Ascending aorta (tissue), 2 donors: ENCODE results near the gene GNA15. TPM values are rescaled to one million over a fixed set of nuclear protein-coding genes. Genes with fewer than 3 reads are reported as not detected.

Experiments
- DNase-seq, 2 donors: peaks; one replicate each; pipeline ENCODE4 v3.0.0-alpha.2; 2019; ENCODE audit warnings: low spot score in 2 of 2
- H3K27ac ChIP-seq, 2 donors: fragments of 200-600 bp; sonication (generic); one replicate each; pipeline ENCODE4 v1.5.1; 2016 to 2017; ENCODE audit warnings: mild to moderate bottlenecking in 1 of 2
- H3K27me3 ChIP-seq: fragments of 200-600 bp; sonication (generic); one replicate; pipeline ENCODE4 v1.5.1; 2017
- H3K36me3 ChIP-seq, 2 donors: fragments of 200-600 bp; sonication (generic); one replicate each; pipeline ENCODE4 v1.5.1; 2016
- H3K4me1 ChIP-seq, 2 donors: fragments of 200-600 bp; sonication (generic); one replicate each; pipeline ENCODE4 v1.5.1; 2016 to 2017; ENCODE audit warnings: mild to moderate bottlenecking in 1 of 2
- H3K4me3 ChIP-seq, 2 donors: fragments of 200-600 bp; sonication (generic); one replicate each; pipeline ENCODE4 v1.5.1; 2016 to 2017; ENCODE audit warnings: mild to moderate bottlenecking in 1 of 2
- H3K9me3 ChIP-seq, 2 donors: fragments of 200-600 bp; sonication (generic); one replicate each; pipeline ENCODE4 v1.5.1; 2016
- CTCF ChIP-seq, 3 experiments: fragments of 200-600 bp in 2 of 3; fragments of 450-650 bp in 1 of 3; sonication (generic) in 2 of 3; IDR thresholded peaks; one replicate each; pipeline ENCODE4 v1.5.1; 2016 to 2019; ENCODE audit warnings: antibody characterized with exemption in 3 of 3, mild to moderate bottlenecking in 1 of 3, moderate library complexity in 1 of 3
- intact Hi-C: fragments of 100-400 bp; cut with DNase I; formaldehyde crosslinking; loops from one replicate; pipeline ENCODE4 v1.15.1; 2023
- total RNA-seq: library from RNA; depleted of rRNA; stranded (reverse); fragments of >200 nt; gene quantifications from one replicate; pipeline ENCODE4 v1.1.0, GENCODE V29; 2016

GNA15 gene
- total RNA-seq, 1 donor from 2014 or later: 7.1 TPM

DNA sequence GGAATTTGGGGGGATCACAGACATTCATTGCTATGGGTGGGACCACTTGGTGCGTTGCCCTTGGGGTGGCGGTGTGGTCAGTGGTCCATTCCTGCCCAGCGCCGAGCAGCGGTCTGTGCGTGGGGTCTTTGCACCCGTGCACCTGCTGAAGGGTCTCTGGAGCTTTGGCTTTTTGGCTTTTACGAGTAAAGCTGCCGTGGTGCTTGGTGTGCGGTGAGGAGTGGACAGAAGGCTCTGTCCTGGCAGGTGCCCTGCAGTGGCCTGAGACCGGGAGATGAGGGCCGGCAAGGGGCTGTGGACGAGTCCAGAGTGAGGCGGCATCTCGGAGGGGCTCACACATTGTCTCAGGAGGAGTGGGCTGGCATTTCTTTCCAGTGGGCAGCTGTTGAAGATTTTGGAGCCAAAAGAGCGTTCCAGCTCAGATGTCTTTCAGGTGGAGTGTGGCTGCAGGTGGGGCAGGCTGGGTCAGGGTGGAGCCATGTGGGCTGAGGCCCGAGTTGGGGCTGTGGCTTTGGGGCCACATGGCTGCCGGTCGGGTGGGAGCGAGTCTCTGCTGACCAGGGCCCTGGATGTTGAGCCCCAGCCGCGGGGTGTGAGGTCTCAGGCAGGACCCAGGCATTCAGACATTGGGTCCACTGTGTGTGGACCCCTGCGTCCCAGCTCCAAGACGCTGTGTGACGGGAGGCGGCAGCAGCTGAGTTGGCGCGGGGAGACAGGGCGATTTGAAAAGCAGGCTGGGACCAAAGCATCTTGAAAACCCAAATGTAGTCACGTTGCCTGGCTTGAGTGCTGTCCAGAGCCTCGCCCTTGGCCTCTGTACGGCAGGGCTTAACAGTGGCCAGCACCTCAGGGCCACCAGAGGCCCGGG, 30.0 kb upstream of the GNA15 start:
- intact Hi-C loops: loop anchor here (5.0 kb wide), 1 partner anchor 144 kb away; no protein-coding TSS in a partner anchor
- no peak overlapping the region for H3K27ac ChIP-seq

GRCh38 chr19:3106509-3107141, 29.2 kb upstream of the GNA15 start:
- no peak for TF ChIP-seq CTCF (IDR thresholded peaks at IDR 0.05)
- Histone ChIP-seq H3K27me3 (no peaks in the 10 kb centered on the region), H3K27ac (no peak overlapping the region), H3K9me3 (no peaks in the 10 kb centered on the region), H3K4me1 (peaks cover 4 to 16% of the 10 kb centered on the region in 2 donors), H3K36me3 (peaks cover 7 to 14% of the 10 kb centered on the region in 2 donors), H3K4me3 (no peak overlapping the region)
- no peak for DNase-seq
- intact Hi-C loops: loop anchor here (5.0 kb wide), 1 partner anchor 144 kb away; no protein-coding TSS in a partner anchor

More for the DNA sequence above, 30.0 kb upstream of the GNA15 start:
- H3K9me3 ChIP-seq: no peaks in the 10 kb centered on the region
- peaks cover 0 to 8% of the 10 kb centered on the region in 2 donors for H3K36me3 ChIP-seq
- no peak for TF ChIP-seq CTCF (IDR thresholded peaks at IDR 0.05)
- no peak for DNase-seq
- H3K4me3 ChIP-seq: no peak overlapping the region
- peaks cover 4 to 21% of the 10 kb centered on the region in 2 donors for H3K4me1 ChIP-seq
- no peaks in the 10 kb centered on the region for H3K27me3 ChIP-seq

- DNase-seq: no peak
- H3K9me3 ChIP-seq: no peaks in the 10 kb centered on the region
- H3K36me3 ChIP-seq: peaks cover 8 to 14% of the 10 kb centered on the region in 2 donors
- TF ChIP-seq CTCF (IDR thresholded peaks at IDR 0.05): no peak
- intact Hi-C loops: loop anchor here (5.0 kb wide), 1 partner anchor 145 kb away; no protein-coding TSS in a partner anchor
- peaks cover 4 to 13% of the 10 kb centered on the region in 2 donors for H3K4me1 ChIP-seq
- no peak overlapping the region for H3K27ac ChIP-seq
- no peaks in the 10 kb centered on the region for H3K27me3 ChIP-seq
- no peak overlapping the region for H3K4me3 ChIP-seq
Measured at GRCh38 chr19:3107658-3108057, 28.2 kb upstream of the GNA15 start.

GRCh38 chr19:3108775-3109174, 27.1 kb upstream of the GNA15 start:
- H3K36me3 ChIP-seq: peaks cover 16 to 25% of the 10 kb centered on the region in 2 donors
- H3K4me3 ChIP-seq: no peak overlapping the region
- TF ChIP-seq CTCF (IDR thresholded peaks at IDR 0.05): peak; percentile 67 to 80 (median 74)
- peaks cover 2 to 9% of the 10 kb centered on the region in 2 donors for H3K4me1 ChIP-seq
- no peaks in the 10 kb centered on the region for H3K9me3 ChIP-seq
- no peak for DNase-seq
- H3K27me3 ChIP-seq: no peaks in the 10 kb centered on the region
- H3K27ac ChIP-seq: no peak overlapping the region
- intact Hi-C loops: loop anchor here (5.0 kb wide), 1 partner anchor 146 kb away; no protein-coding TSS in a partner anchor

- no peak for TF ChIP-seq CTCF (IDR thresholded peaks at IDR 0.05)
- intact Hi-C loops: loop anchor here (5.0 kb wide), 1 partner anchor 147 kb away; no protein-coding TSS in a partner anchor
Measured at GRCh38 chr19:3109491-3109890, 26.3 kb upstream of the GNA15 start.

More at GRCh38 chr19:3109491-3109890, 26.3 kb upstream of the GNA15 start:
- H3K4me1 ChIP-seq: peaks cover 0 to 2% of the 10 kb centered on the region in 2 donors
- no peaks in the 10 kb centered on the region for H3K27me3 ChIP-seq
- H3K27ac ChIP-seq: no peak overlapping the region
- H3K4me3 ChIP-seq: no peak overlapping the region
- no peaks in the 10 kb centered on the region for H3K9me3 ChIP-seq
- H3K36me3 ChIP-seq: peaks cover 17 to 32% of the 10 kb centered on the region in 2 donors
- DNase-seq: no peak
